H1 (cell line): ENCODE data around the gene NFIA. TPM values are rescaled to one million over a fixed set of nuclear protein-coding genes. Genes with fewer than 3 reads are reported as not detected.

Source experiments
- CTCF ChIA-PET: fragments of 300-600 bp; sonication (Branson Sonifier 250); formaldehyde crosslinking; loops from one replicate; lab custom pipeline; 2021; ENCODE audit not compliant: partially characterized antibody; lab: Charles Lee
- POLR2A ChIA-PET: fragments of 300-600 bp; sonication (Branson Sonifier 250); formaldehyde crosslinking; loops from one replicate; lab custom pipeline; 2021; ENCODE audit warnings: inconsistent platforms; ENCODE audit not compliant: partially characterized antibody; lab: Charles Lee
- DNase-seq, 2 experiments: peaks; one replicate each; pipeline versions ENCODE4 v3.0.0 to v3.0.0-alpha.2; 2010 to 2022; ENCODE audit warnings: low spot score in 2 of 2, low read depth in 1 of 2, mixed read lengths in 1 of 2
- FAIRE-seq: peaks from 2 replicates; lab custom pipeline; 2011; peaks lifted over from hg19 to GRCh38; lab: Jason Lieb, UNC
- H2AFZ ChIP-seq: 2 replicates; pipeline ENCODE4 v1.8.1; 2012; ENCODE audit warnings: low read length, inconsistent platforms
- H2AK5ac ChIP-seq: 2 replicates; pipeline ENCODE4 v1.6.1; 2013; ENCODE audit warnings: low read depth, low read length
- H2BK120ac ChIP-seq: replicated peaks from 2 replicates; pipeline ENCODE3; 2013; ENCODE audit warnings: low read depth, low read length, inconsistent platforms
- H2BK12ac ChIP-seq: 2 replicates; pipeline ENCODE4 v1.6.1; 2013; ENCODE audit warnings: low read depth, low read length
- H2BK15ac ChIP-seq: 2 replicates; pipeline ENCODE4 v1.6.1; 2013; ENCODE audit warnings: low read length
- H2BK20ac ChIP-seq: 2 replicates; pipeline ENCODE4 v1.6.1; 2013; ENCODE audit warnings: low read length
- H2BK5ac ChIP-seq: 2 replicates; pipeline ENCODE4 v1.6.1; 2013; ENCODE audit warnings: low read depth, low read length
- H3K14ac ChIP-seq: 2 replicates; pipeline ENCODE4 v1.6.1; 2013; ENCODE audit warnings: inconsistent platforms; ENCODE audit not compliant: insufficient read length
- H3K18ac ChIP-seq: 2 replicates; pipeline ENCODE4 v1.6.1; 2013; ENCODE audit warnings: low read length; ENCODE audit errors: extremely low read depth
- H3K23ac ChIP-seq: 2 replicates; pipeline ENCODE4 v1.6.1; 2013; ENCODE audit warnings: inconsistent platforms; ENCODE audit not compliant: insufficient read length
- H3K23me2 ChIP-seq: 2 replicates; pipeline ENCODE4 v1.6.1; 2013; ENCODE audit warnings: low read depth, low read length
- H3K27ac ChIP-seq: 2 replicates; pipeline ENCODE4 v1.6.1; 2011; ENCODE audit warnings: low read depth, low read length, inconsistent platforms
- H3K27me3 ChIP-seq, 4 experiments: replicated peaks in 1 of 4; 1 replicate in 1 of 4; 2 replicates in 3 of 4; pipeline versions ENCODE4 v1.6.1 to v1.8.1; 2011 to 2013; ENCODE audit warnings: low read length in 3 of 4, mild to moderate bottlenecking in 3 of 4, inconsistent platforms in 2 of 4, mixed read lengths in 2 of 4, moderate library complexity in 1 of 4; ENCODE audit not compliant: control insufficient read depth in 3 of 4, insufficient read depth in 3 of 4; ENCODE audit errors: extremely low read depth in 1 of 4
- H3K36me3 ChIP-seq, 4 experiments: 2 replicates each; pipeline versions ENCODE4 v1.6.1 to v1.8.1; 2011 to 2013; ENCODE audit warnings: mild to moderate bottlenecking in 4 of 4, low read length in 3 of 4, moderate library complexity in 2 of 4, control low read depth in 1 of 4, inconsistent platforms in 1 of 4; ENCODE audit not compliant: insufficient read depth in 4 of 4, control insufficient read depth in 2 of 4
- H3K4ac ChIP-seq: replicated peaks from 2 replicates; pipeline ENCODE3; 2013; ENCODE audit warnings: low read length, low read depth, mixed read lengths, inconsistent platforms; ENCODE audit not compliant: insufficient read length
- H3K4me1 ChIP-seq, 4 experiments: replicated peaks in 1 of 4; 1 replicate in 1 of 4; 2 replicates in 3 of 4; pipeline versions ENCODE4 v1.6.1 to v1.8.1; 2011 to 2013; ENCODE audit warnings: low read length in 3 of 4, inconsistent platforms in 2 of 4, mixed read lengths in 1 of 4; ENCODE audit not compliant: insufficient read depth in 4 of 4, control insufficient read depth in 3 of 4
- H3K4me2 ChIP-seq, 2 experiments: 2 replicates each; pipeline versions ENCODE4 v1.6.1 to v1.8.1; 2011 to 2013; ENCODE audit warnings: low read depth in 2 of 2, low read length in 2 of 2, control low read depth in 1 of 2, inconsistent platforms in 1 of 2, mild to moderate bottlenecking in 1 of 2; ENCODE audit not compliant: insufficient read depth in 1 of 2
- H3K4me3 ChIP-seq, 4 experiments: fragments of 200-600, 300-600 bp in 1 of 4; sonication (generic), shearing (Covaris generic), sonication (Bioruptor Twin) in 1 of 4; 2 replicates each; pipeline versions ENCODE4 v1.5.1 to v1.8.1; 2011 to 2016; ENCODE audit warnings: low read length in 4 of 4, low read depth in 3 of 4, control low read depth in 2 of 4, inconsistent platforms in 2 of 4, mild to moderate bottlenecking in 2 of 4, mixed read lengths in 1 of 4, moderate library complexity in 1 of 4; ENCODE audit not compliant: insufficient read depth in 2 of 4; ENCODE audit errors: extremely low read depth in 1 of 4
- H3K56ac ChIP-seq: replicated peaks from 2 replicates; pipeline ENCODE3; 2013; ENCODE audit warnings: low read depth, mild to moderate bottlenecking, mixed read lengths, low read length, inconsistent platforms; ENCODE audit not compliant: insufficient read length
- H3K79me1 ChIP-seq: 2 replicates; pipeline ENCODE4 v1.6.1; 2013; ENCODE audit warnings: low read depth, low read length, control low read depth
- H3K79me2 ChIP-seq, 2 experiments: 2 replicates each; pipeline versions ENCODE4 v1.6.1 to v1.8.1; 2012 to 2013; ENCODE audit warnings: low read length in 2 of 2, mild to moderate bottlenecking in 2 of 2, inconsistent platforms in 1 of 2; ENCODE audit not compliant: insufficient read depth in 2 of 2, control insufficient read depth in 1 of 2
- H3K9ac ChIP-seq, 4 experiments: replicated peaks in 1 of 4; 1 replicate in 1 of 4; 2 replicates in 3 of 4; pipeline versions ENCODE4 v1.6.1 to v1.8.1; 2011 to 2013; ENCODE audit warnings: low read depth in 3 of 4, low read length in 3 of 4, control low read depth in 2 of 4, mild to moderate bottlenecking in 2 of 4, moderate library complexity in 2 of 4, inconsistent platforms in 1 of 4; ENCODE audit errors: extremely low read depth in 1 of 4
- H3K9me3 ChIP-seq, 2 experiments: 2 replicates each; pipeline versions ENCODE4 v1.6.1 to v1.8.1; 2012 to 2013; ENCODE audit warnings: mild to moderate bottlenecking in 2 of 2, moderate library complexity in 2 of 2, control low read depth in 1 of 2, inconsistent platforms in 1 of 2, low read depth in 1 of 2, low read length in 1 of 2, mixed read lengths in 1 of 2; ENCODE audit not compliant: insufficient read depth in 2 of 2
- H4K20me1 ChIP-seq, 2 experiments: replicated peaks in 1 of 2; 2 replicates each; pipeline versions ENCODE3 to v1.8.1; 2011 to 2013; ENCODE audit warnings: inconsistent platforms in 2 of 2, low read length in 2 of 2, mild to moderate bottlenecking in 1 of 2; ENCODE audit not compliant: insufficient read depth in 2 of 2, control insufficient read depth in 1 of 2
- H4K5ac ChIP-seq: 2 replicates; pipeline ENCODE4 v1.6.1; 2013; ENCODE audit warnings: low read length, low read depth, mixed read lengths, inconsistent platforms; ENCODE audit not compliant: insufficient read length
- H4K8ac ChIP-seq: 2 replicates; pipeline ENCODE4 v1.8.0; 2013; ENCODE audit warnings: mild to moderate bottlenecking, moderate library complexity, low read length, inconsistent platforms; ENCODE audit not compliant: insufficient read depth; ENCODE audit errors: extremely low read depth
- H4K91ac ChIP-seq: replicated peaks from 2 replicates; pipeline ENCODE3; 2013; ENCODE audit warnings: low read length, mixed read lengths, inconsistent platforms; ENCODE audit not compliant: insufficient read length
- NRF1 ChIP-seq: IDR thresholded peaks from 2 replicates; pipeline ENCODE4 v1.6.1; 2011; ENCODE audit warnings: mild to moderate bottlenecking, low read depth, low read length, improper control_type of control experiment
- TAF7 ChIP-seq: optimal IDR thresholded peaks from 2 replicates; pipeline ENCODE3; 2011; ENCODE audit warnings: low read depth, mild to moderate bottlenecking, inconsistent platforms, low read length, moderate library complexity, borderline replicate concordance
- WGBS, 2 experiments: shearing (Covaris generic) in 1 of 2; methylation state at CpG; one replicate each; pipeline versions ENCODE4 v1.1.6 to v1.1.7; 2013 to 2015; ENCODE audit warnings: low lambda C conversion rate in 2 of 2, mixed read lengths in 2 of 2, inconsistent platforms in 1 of 2, low coverage in 1 of 2, missing lambda C conversion rate in 1 of 2; ENCODE audit not compliant: insufficient replicate concordance in 2 of 2, insufficient coverage in 1 of 2, insufficient read length in 1 of 2; ENCODE audit errors: extremely low coverage in 1 of 2, missing lambda C conversion rate in 1 of 2; 5-methylcytosine and 5-hydroxymethylcytosine counted together
- polyA plus RNA-seq, 7 experiments: library from polyadenylated mRNA; depleted of rRNA in 3 of 7; stranded (reverse) in 5 of 7; unstranded in 2 of 7; fragments of >200 nt in 5 of 7; fragments of 200-250 nt in 2 of 7; gene quantifications; 1 replicate in 5 of 7; 2 replicates in 1 of 7; 4 replicates in 1 of 7; pipeline versions ENCODE4 v1.2.1 to v1.2.3, GENCODE V29; 2011 to 2013; ENCODE audit warnings: missing spikeins in 2 of 7, mixed read lengths in 2 of 7
- total RNA-seq: library from RNA; stranded (reverse); fragmentation: NEBNext Ultra II Directional; extraction: Animal tissue kit (Norgen Biotek cat#: 25700); gene quantifications from 2 replicates; pipeline ENCODE4 v1.2.1, GENCODE V29; 2021

Gene NFIA
- total and polyA plus RNA-seq, 2 of the 8 experiments (the other 6 are each of a cell fraction or from before 2014, with no cell fraction given): 1.8 to 2.3 TPM

DNA sequence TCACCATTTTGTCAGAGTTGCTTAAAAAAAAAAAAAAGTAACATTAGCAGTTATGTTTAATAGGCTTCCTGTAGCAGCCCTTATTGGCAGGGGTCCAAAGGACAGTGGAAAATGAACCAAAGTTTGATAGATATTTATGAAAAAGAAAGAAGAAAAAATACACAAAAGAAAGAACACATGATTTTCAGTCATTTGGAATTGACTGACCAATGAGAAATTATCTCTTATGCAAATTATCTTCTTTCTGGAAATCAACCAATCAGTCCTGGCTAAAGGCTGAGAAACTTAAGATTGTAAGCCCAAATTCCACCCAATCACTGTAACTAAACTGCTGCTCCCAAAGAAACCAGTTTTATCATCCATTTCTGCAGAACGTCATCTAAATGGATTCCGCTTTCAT is 360.2 kb downstream of the NFIA start:
- H4K5ac ChIP-seq: no peak overlapping the region
- TF ChIP-seq NRF1: no peak
- no peak for TF ChIP-seq TAF7
- H3K23ac ChIP-seq: no peak overlapping the region
- no peaks in the 10 kb centered on the region for H3K9me3 ChIP-seq
- H3K36me3 ChIP-seq: no peaks in the 10 kb centered on the region; a peak in 1 of 8 replicates
- CTCF ChIA-PET: interaction anchor here (0.8 kb wide), 1 partner anchor 199 kb away, joined by 3 read pairs; no protein-coding TSS in a partner anchor
- no peak overlapping the region for H3K27ac ChIP-seq
- no peaks in the 10 kb centered on the region for H3K79me1 ChIP-seq
- no peak overlapping the region for H3K4me2 ChIP-seq
- no peak overlapping the region for H3K56ac ChIP-seq
- no peak overlapping the region for H2AK5ac ChIP-seq
- H3K9ac ChIP-seq: no peak overlapping the region
- no peak overlapping the region for H3K4ac ChIP-seq
- no peak overlapping the region for H2BK20ac ChIP-seq
- H3K4me3 ChIP-seq: no peak overlapping the region
- H2BK120ac ChIP-seq: no peak overlapping the region
- no peak overlapping the region for H3K14ac ChIP-seq
- H3K79me2 ChIP-seq: no peaks in the 10 kb centered on the region
- no peak overlapping the region for H4K91ac ChIP-seq
- no peak overlapping the region for H3K18ac ChIP-seq
- H2BK5ac ChIP-seq: no peak overlapping the region
- H2BK15ac ChIP-seq: no peak overlapping the region
- DNase-seq: no peak
- H3K27me3 ChIP-seq: no peaks in the 10 kb centered on the region
- H4K8ac ChIP-seq: no peak overlapping the region
- H2AFZ ChIP-seq: no peak overlapping the region
- peaks cover 2 to 8% (median 4%) of the 10 kb centered on the region in 4 experiments; a peak in 4 of 7 replicates for H3K4me1 ChIP-seq
- WGBS, 2 experiments: 90% methylated on average over 2 of the region's 2 CpGs; no CpG with 5 or more reads in 1 of the 2 experiments
- H3K23me2 ChIP-seq: no peaks in the 10 kb centered on the region
- no peak overlapping the region for H2BK12ac ChIP-seq
- no peaks in the 10 kb centered on the region for H4K20me1 ChIP-seq
- FAIRE-seq: no peak
- POLR2A ChIA-PET: interaction anchor here (0.6 kb wide), 1 partner anchor 581 kb away, joined by 5 read pairs; no protein-coding TSS in a partner anchor
